ENCODE data around the gene PTGFR.

DNA sequence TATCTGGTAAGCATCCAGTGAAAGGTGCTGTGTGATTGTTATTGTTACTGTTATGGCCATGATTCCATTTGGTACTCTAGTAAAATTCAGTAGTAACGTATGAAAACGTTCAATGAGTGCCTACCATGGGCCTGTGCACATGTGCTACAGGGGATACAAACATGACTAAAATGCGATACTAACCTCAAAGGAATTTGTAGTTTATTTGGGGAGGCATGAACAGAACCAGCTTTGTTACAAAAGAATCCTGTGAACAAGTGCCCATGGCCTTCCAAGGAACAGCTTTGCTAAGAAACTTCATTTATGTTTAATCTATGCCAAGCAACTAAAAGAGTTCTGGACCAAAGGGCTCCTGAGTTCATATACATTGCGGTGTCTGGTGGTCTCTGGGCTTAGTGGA is 28.7 kb downstream of the PTGFR start:
- TF ChIP-seq, protein P1, sequence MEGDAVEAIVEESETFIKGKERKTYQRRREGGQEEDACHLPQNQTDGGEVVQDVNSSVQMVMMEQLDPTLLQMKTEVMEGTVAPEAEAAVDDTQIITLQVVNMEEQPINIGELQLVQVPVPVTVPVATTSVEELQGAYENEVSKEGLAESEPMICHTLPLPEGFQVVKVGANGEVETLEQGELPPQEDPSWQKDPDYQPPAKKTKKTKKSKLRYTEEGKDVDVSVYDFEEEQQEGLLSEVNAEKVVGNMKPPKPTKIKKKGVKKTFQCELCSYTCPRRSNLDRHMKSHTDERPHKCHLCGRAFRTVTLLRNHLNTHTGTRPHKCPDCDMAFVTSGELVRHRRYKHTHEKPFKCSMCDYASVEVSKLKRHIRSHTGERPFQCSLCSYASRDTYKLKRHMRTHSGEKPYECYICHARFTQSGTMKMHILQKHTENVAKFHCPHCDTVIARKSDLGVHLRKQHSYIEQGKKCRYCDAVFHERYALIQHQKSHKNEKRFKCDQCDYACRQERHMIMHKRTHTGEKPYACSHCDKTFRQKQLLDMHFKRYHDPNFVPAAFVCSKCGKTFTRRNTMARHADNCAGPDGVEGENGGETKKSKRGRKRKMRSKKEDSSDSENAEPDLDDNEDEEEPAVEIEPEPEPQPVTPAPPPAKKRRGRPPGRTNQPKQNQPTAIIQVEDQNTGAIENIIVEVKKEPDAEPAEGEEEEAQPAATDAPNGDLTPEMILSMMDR (IDR thresholded peaks at IDR 0.05; ENCODE audit: low read depth, low read length): no peak
- TF ChIP-seq EZH2phosphoT487 (IDR thresholded peaks at IDR 0.05; ENCODE audit: low read depth): no peak
